ENCODE results near the gene DDX43. TPM values are rescaled to one million over a fixed set of nuclear protein-coding genes. Genes with fewer than 3 reads are reported as not detected.

Gene DDX43
- total and polyA plus RNA-seq, 10 of the 15 experiments (the other 5 are each of a cell fraction or from before 2014, with no cell fraction given): 0.12 TPM; not detected in 9

- TF ChIP-seq SREBF1 (IDR thresholded peaks at IDR 0.05; ENCODE audit: low read length) (no peak), RCOR1 (conservative IDR thresholded peaks at IDR 0.05; ENCODE audit: low read depth, low read length) (no peak), ATF7 (IDR thresholded peaks at IDR 0.05; ENCODE audit: low read depth) (no peak)
Measured at GRCh38 chr6:73362358-73362757, 32.3 kb upstream of the DDX43 start, which contains the start of gene KHDC3L (continued).

DNA sequence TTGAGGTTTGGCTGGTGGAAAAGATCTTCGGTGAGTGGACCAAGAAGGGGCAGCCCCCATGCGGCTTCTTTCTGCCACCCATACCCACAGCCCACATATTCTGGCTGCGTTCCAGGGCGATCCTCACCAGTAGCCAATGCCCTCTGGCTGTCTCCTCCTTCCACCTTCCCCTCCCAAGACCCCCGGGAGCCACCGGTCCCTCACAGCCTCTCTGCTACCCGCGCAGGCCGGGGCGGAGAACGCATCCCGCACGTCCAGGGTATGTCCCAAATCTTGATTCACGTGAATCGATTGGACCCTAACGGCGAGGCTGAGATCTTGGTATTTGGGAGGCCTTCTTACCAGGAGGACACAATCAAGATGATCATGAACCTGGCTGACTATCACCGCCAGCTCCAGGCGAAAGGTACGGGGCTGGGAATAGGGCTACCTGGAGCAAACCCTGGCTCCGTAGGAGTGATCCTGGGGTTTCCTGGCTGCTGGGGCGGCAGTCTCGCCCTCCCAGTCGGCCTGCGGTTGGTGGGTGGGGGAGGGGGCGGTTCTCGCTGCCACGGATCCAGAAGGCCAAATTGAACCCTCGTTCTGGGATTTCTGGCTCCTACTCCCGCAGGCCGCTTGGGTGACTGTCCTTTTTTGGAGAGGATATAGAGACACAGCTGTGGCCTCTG lies 31.6 kb upstream of the DDX43 start:
- Histone ChIP-seq H3K9ac (ENCODE audit: control insufficient read depth, insufficient read depth, low read length) (no peak overlapping the region), H4K20me1 (ENCODE audit: control insufficient read depth, insufficient read depth) (no peaks in the 10 kb centered on the region), H3K9me3 (replicated peaks; ENCODE audit: control insufficient read depth, insufficient read depth, low read length) (no peaks in the 10 kb centered on the region), H2AFZ (ENCODE audit: control insufficient read depth, low read depth, low read length) (no peak overlapping the region), H3K4me3 (no peak overlapping the region), H3K4me2 (ENCODE audit: control insufficient read depth, insufficient read depth) (no peak overlapping the region), H3K36me3 (ENCODE audit: control insufficient read depth in 2 of 2, insufficient read depth in 2 of 2, low read length in 1 of 2) (no peaks in the 10 kb centered on the region), H3K4me1 (ENCODE audit: control insufficient read depth, insufficient read depth, low read length) (no peaks in the 10 kb centered on the region), H3K79me2 (ENCODE audit: control insufficient read depth, insufficient read depth, low read length) (no peaks in the 10 kb centered on the region), H3K27ac (ENCODE audit: control insufficient read depth, insufficient read depth) (no peak overlapping the region), H3K27me3 (replicated peaks in 1 of 2; ENCODE audit: control insufficient read depth in 2 of 2, insufficient read depth in 2 of 2, low read length in 1 of 2) (0 out of 4 replicates have a peak, but pooled peaks cover 0 to 3% of the 10 kb centered on the region in 2 experiments)
- in situ Hi-C loops (cut with MboI) (no loop called here), intact Hi-C loops (cut with micrococcal nuclease; ENCODE audit: unreplicated experiment) (no loop called here)
- ChIA-PET CTCF (no interaction called here), POLR2A (no interaction called here), RAD21 (ENCODE audit: unreplicated experiment) (no interaction called here), SMC1A (ENCODE audit: uncharacterized antibody, unreplicated experiment) (no interaction called here)
- WGBS (ENCODE audit: insufficient coverage, insufficient replicate concordance, low lambda C conversion rate, missing lambda C conversion rate): 68% methylated on average over 31 of the region's 31 CpGs
- ATAC-seq: no peak
- DNase-seq (ENCODE audit: low read depth, low spot score): no peak
- BruUV-seq (replicated peaks): no TSS peak
- no peak for FAIRE-seq
- TF ChIP-seq LARP7 (IDR thresholded peaks at IDR 0.05) (no peak), BCL3 (IDR thresholded peaks at IDR 0.05; ENCODE audit: borderline replicate concordance, insufficient read depth, low read depth, low read length, poor library complexity, severe bottlenecking) (no peak), NKRF (conservative IDR thresholded peaks at IDR 0.05) (no peak)
